ENCODE measurements around the gene RAB7A.
A peak's percentile ranks its signal among the peaks of the same experiment; 100 is the strongest.

RAB7A gene

GRCh38 chr3:128788268-128788869 lies 62.4 kb downstream of the RAB7A start:
- DNase-seq (ENCODE audit: low spot score): no peak

DNA sequence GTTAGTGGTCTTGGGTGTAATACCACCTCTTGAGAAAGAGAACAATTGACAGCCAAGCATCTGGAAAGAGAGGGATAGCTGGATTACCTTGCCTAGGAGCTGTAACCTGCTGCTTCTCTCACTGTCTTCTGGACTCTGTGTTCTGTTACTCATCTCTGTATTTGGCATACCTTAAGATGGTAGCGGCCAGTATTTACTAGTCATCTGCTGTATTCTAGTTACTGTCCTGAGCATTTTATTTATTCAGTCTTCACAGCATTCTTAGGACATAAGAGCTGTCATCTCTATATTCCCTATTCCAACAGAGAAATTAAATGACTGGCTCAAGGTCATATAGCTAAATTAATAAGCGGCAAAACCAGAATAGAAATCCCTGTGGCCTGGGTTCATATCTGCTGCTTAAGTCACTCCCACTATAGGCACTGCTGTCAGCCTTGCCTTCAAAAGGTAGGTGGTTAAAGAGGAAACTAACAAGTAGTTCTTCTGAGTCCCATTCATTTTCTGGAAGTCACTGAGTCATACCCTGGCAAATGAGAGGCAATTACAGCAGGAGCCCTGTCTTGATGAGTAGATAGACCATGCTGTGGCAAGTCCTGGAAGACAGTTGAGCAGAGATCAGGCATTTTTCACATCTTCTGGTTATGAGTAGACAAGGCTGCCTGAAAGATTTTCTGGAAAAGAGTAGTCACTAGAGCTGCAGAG lies 68.2 kb downstream of the RAB7A start:
- DNase-seq (ENCODE audit: low spot score): no peak

GRCh38 chr3:128794770-128795649 lies 69.0 kb downstream of the RAB7A start:
- DNase-seq (ENCODE audit: low spot score): peak; percentile 78

DNA sequence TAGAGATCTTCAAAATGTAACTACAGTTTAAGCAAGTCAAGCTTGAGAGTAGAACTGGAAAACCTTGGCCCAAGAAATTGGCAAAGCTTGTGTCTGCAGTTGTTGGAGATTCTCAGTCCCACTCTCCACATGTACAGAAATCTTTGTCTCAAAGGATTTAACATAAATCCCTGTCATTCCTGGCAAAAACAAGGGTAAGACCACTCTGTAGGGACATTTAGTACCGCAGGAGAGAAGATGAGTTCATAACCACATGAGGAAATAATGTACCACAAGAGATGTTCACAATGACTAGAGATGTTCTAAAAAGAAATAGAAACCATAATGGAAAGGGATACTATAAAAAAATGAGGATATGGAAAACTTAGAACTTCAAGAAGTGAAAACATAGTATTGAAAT lies 73.7 kb downstream of the RAB7A start:
- no peak for DNase-seq (ENCODE audit: low spot score)

DNA sequence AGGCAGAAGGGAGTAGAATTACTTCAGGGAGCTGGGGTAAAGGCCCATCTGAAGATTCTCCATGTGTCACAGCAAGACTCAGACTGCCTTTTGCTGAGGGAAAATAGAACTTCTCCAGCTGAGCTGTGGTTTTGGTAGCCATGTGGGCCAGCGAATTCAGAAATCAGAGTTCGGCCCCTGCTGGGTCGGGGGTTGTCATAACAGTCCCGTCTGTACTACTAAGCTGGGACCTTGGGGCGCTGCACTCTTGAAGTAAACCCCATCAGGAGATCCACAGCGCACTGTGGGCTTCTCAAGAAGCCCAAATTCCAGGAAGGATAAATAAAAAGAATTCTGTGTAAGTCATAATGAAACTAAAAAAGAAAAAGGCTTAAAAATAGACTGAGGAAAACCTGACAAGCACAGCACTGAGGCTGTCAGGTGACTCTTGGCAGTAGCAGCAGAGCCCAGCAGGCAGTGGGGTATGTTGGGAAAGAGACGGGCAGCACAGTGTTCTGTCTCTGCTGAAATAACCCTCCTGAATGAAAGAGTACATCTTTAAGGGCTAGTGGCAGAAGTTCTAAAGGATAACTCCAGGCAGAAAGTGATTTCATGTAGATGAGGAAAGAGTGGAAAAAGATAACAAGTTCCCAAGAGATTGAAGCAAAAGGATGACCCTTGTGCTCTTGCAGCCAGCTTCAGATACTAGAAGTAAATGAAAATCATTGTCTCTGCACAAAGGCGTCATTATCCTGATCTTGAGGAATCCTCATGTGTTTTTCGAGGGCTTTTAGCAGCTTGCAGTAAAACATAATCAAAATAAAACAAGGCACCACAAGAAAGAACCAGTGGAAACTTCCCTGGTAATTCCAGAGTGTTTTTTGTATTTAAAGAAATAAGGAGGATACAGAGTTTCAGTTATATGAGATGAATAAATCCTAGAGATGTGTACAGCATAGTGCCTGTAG lies 74.5 kb downstream of the RAB7A start:
- peak; percentile 83 for DNase-seq (ENCODE audit: low spot score)

- DNase-seq (ENCODE audit: low spot score): peak; percentile 92
Measured at GRCh38 chr3:128801779-128802380, 75.9 kb downstream of the RAB7A start.

DNA sequence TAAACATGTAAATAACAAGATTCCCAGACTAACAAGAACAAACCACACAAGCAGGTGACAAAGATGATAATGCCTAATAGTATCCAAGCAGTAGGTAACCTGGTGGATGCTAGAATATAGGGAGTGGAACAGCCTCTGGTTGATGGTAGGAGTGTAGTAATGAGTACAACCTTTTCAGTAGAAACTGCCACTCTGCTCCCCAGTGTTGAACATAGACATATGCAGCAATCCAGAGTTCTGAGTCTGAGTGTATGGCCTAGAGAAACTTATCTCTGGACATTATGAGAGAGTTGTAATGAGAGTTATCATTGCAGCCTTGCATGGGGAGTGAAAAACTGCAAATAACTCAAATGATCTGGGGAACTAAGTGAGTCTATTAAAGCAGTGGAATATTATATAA lies 77.3 kb downstream of the RAB7A start:
- DNase-seq (ENCODE audit: low spot score): no peak

- DNase-seq (ENCODE audit: low spot score): no peak
Measured at GRCh38 chr3:128804017-128804810, 78.2 kb downstream of the RAB7A start.

DNA sequence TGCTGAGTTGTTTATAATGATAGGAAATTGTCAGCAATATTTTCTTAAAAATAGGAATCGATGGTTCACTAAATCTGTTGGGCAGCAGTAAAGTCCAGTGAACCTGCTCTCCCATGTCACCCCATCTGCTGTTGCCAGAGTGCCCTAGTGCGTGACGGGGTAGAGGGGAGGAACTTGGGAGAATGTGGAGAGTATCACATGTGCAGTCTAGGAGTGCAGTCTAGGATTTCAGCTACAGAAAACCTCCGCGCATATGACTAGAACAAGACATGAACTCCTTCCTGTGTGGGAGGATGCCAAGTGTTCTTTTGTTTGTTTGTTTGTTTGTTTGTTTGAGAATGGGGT lies 78.8 kb downstream of the RAB7A start:
- no peak for DNase-seq (ENCODE audit: low spot score)

DNA sequence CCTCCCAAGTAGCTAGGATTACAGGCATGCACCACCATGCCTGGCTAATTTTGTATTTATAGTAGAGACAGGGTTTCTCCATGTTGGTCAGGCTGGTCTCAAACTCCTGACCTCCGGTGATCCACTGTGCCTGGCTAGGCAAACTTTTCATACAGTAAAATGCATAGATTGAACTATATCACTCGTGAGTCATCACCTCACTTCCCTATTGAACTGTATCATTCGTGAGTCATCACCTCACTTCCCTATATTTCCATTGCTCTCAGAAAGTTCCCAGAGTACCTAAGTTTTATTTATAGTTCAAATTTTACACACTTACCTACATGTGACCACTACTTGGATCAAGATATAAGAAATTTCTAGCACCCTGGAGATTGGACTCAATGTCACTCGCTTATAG lies 79.8 kb downstream of the RAB7A start:
- DNase-seq (ENCODE audit: low spot score): no peak

- no peak for DNase-seq (ENCODE audit: low spot score)
Measured at GRCh38 chr3:128806588-128806987, 80.6 kb downstream of the RAB7A start.

GRCh38 chr3:128807186-128807830 lies 81.3 kb downstream of the RAB7A start:
- no peak for DNase-seq (ENCODE audit: low spot score)

GRCh38 chr3:128808672-128809071 lies 82.7 kb downstream of the RAB7A start:
- DNase-seq (ENCODE audit: low spot score): no peak

- DNase-seq (ENCODE audit: low spot score): no peak
Measured at GRCh38 chr3:128813097-128813496, 87.1 kb downstream of the RAB7A start.

GRCh38 chr3:128814060-128814459 lies 88.1 kb downstream of the RAB7A start:
- DNase-seq (ENCODE audit: low spot score): no peak

GRCh38 chr3:128814519-128815317 lies 88.7 kb downstream of the RAB7A start:
- peak; percentile 81 for DNase-seq (ENCODE audit: low spot score)

DNA sequence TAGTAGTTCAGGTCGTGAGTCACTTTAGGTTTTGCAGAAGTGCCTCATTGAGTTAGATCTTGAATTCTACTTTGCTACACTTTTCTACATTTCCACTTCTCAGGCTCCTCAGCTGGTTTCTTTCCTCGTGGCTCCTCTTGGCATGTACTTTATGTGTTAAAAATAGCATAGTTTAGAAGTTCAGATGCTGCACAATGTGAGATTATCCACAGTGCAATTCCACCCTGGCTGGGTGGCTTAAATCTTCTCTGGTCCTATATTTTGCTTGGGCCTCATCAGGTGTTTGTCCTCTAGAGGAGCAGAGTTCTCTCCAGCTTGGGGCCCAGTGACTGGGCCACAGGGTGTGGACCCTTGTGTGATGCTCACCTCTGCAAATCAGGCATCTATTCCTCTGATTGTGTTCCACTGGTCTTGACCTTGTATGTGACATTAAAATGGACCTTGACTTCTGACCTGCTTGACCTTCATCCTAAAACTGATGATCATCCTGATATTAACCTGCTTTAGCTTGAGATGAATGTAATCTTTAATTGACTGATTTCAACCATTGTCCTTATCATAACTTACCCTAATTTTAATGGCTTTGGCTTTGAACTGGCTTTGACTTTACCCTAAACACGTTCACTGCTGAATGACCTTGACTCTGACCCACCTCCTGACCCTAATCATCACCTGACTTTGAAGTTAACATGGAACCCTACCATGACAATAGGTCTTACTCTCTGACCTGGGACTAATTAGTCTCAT lies 89.5 kb downstream of the RAB7A start:
- no peak for DNase-seq (ENCODE audit: low spot score)

- DNase-seq (ENCODE audit: low spot score): no peak
Measured at GRCh38 chr3:128818186-128818787, 92.3 kb downstream of the RAB7A start.
